Activated T-cell treated with anti-CD3 and anti-CD28 coated beads for 24 hours (primary cell): ENCODE data around the gene KIF4A.

Source experiments
- DNase-seq: peaks from one replicate; pipeline ENCODE4 v3.0.0-alpha.2; 2020; ENCODE audit warnings: low read depth

KIF4A gene

DNA sequence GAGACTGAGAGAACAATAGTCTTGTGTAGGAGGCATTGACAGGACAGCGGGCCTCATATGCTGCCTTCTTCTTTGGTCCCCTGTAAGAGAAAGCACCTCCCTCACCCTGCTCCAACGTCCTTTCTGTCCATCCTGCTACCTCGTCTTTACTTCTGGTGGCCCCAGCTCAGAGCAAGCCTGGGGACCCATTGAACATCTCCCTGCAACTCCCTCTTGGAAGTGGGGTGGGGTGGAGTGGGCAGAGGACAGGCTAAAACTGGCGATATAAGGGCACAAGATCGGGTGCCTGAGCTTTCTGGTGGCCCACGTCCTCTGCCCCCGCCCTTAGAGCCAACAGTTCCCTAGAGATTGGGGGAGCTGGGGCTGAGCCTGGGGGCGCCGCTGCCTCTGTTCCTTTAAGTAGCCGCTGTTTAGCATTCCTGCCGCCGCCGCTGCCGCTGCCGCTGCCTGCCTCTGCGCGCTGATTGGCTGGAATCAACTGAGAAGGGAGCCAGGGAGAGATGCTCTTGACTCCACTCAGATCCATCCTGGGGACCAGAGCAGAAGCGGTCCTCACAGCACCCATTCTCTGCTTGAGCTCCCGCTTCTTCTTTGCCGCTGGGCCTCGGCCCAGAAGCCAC, 154.5 kb downstream of the KIF4A start, which contains the start of gene DLG3:
DLG3 (plus strand) TSS at position 510 of the 620 bp plus-strand sequence. CDS start 367 bp downstream, outside the sequence.
- no peak for DNase-seq

DNA sequence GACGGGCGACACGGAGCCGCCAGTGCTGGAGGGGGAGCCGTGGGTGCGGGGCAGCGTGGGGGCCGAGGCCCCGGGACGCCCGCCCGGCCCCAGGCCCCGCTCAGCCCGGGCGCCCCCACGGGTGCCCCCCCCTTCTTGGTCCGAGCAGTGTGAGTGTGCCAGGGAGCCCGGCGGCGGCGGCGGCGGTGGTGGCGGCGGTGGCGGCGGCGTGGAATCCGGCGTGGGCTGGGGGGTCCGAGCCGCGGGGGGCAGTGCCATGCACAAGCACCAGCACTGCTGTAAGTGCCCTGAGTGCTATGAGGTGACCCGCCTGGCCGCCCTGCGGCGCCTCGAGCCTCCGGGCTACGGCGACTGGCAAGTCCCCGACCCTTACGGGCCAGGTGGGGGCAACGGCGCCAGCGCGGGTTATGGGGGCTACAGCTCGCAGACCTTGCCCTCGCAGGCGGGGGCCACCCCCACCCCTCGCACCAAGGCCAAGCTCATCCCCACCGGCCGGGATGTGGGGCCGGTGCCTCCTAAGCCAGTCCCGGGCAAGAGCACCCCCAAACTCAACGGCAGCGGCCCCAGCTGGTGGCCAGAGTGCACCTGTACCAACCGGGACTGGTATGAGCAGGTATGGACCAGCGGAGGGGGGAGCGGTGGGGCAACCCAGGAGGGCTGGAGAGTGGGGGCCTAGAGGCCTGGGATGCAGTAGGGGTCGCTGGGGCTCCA, 155.2 kb downstream of the KIF4A start:
- DNase-seq, result no peak

DNA sequence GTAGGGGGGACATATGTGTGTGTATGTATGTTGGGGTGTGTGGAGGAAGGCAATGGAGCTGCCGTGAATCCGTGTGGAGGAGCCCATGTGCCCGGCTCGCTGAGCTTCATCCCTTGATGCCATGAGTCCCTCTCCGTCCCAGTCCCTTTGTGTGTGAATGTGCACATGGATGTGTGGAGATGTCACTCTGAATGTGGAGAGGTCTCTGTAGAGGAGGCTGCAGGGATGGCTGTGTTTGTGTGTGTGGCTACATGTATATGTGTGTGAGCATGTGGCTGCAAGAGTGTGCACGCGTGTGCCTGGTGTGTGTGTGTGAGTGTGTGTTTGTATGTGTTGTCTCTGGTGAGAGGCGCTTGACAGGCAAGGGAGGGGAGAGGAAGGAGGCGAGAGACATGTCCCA, 156.0 kb downstream of the KIF4A start:
- DNase-seq, result no peak

DNA sequence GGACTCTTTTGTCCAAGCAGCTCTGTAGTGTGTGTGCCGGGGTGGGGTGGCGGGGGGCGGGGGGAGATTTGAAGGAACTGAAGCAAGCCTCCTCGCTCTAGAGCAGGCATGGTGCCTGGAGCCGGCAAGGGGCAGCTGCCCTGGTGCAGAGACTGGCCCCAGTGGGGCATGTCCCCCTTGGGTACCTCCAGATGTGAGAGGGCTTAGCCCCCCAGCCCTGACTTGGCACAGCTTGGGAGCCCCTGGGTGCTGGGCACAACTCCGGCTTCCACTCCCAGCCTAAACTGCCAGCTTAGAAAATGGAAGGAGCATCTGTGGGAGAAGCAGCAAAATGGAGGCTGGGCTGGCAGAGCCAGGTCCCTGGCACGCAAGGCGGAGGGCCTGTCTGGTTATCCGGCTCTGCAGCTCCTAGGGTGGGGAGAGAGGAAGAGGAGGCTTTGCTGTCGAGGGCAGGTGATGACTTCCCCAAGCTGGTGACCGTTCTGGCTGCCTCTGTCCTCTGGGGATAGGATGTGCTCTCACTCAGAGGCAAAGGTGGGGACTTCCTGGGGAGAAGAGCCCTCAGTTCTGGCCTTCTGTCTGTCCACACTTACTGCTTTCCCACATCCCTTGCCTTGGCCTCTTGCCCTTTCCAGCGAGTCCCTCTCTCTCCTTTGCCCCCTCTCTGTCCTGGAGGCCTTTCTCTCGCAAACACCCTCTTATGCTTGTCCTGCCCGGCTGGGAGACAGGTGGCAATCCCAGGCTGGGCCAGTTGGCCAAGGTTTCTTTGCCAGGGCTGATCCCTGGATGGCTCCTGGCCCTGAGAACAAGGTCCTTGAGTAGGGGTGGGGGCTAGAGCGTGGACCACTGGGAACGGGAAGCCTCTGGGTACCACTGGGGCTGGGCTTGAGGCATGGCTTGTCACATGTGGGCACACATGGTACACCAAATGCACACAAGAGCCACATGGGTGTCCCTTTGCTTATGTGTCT, 156.8 kb downstream of the KIF4A start:
- no peak for DNase-seq

DNA sequence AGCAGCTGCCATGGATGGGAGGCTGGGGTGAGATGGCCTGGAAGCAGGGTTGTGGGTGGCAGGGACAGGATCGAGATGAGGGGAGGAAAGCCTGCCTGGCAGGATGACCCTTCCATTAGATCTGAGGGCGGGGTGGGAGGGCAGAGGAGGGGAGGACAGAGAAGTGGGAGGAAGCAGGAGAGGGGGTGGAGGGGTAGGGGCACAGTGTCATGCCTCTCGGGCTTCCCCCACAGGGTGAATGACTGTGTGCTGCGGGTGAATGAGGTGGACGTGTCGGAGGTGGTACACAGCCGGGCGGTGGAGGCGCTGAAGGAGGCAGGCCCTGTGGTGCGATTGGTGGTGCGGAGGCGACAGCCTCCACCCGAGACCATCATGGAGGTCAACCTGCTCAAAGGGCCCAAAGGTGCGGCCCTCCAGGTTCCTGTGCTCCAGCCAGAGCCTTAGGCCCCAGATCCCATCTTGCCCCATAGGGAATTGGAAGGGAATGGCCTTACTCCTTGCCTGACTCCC, 159.6 kb downstream of the KIF4A start:
- DNase-seq, result no peak

DNA sequence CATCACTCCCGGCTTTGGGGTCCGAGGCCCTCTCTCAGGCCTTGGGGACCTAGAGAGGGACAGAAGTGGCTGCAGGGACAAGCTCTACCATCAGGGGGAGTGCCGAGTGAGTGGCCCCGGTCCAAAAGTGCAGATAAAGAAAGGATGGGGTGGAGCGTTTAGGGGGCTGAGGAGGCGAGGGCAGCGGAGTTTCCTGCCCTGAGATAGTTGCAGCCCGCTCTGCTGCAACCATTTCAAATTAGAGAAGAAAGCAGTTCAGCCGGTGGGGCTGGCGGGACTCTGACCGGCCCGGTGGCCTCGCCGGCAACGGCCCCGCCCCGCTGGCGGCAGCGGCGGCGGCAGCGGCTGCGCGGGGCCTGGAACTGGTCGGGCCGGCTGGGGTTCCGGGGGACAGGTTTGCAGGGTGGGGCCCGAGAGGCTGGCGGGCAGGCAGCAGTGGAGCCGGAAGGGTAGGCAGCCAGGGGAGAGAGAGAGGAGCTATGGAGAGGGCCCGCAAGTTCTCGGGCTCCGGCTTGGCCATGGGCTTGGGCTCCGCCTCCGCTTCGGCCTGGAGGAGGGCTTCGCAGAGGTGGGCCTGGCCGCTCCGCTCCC, 162.3 kb downstream of the KIF4A start:
- peak; percentile 36 for DNase-seq

DNA sequence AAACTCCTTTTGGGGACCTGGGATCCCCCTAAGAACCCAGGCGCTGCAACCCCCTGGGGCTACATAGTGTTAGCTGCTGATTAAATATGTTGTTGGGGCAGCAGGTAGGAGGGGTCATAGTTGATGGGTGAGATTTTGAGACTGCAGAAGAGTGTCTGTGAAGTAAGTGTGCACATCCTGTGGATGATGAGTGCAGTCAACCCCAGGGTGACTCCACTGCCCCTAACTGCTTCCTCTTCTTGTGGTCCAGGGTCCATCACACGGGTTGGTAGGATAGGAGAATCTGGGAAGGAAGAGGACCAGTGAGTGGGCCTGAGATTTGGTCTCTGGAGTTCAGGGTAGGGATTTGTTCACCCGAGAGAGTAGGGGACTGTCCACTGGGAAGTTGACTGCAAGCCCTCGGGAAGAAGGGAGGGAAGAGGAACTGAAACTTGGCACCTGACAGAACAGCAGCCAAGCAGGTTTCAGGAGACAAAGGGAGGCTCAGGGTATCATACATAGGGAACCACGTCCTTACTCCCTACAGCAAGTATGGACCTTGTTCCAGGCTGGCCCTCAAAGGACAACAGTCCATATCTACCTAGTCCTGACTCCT, 163.2 kb downstream of the KIF4A start:
- no peak for DNase-seq

DNA sequence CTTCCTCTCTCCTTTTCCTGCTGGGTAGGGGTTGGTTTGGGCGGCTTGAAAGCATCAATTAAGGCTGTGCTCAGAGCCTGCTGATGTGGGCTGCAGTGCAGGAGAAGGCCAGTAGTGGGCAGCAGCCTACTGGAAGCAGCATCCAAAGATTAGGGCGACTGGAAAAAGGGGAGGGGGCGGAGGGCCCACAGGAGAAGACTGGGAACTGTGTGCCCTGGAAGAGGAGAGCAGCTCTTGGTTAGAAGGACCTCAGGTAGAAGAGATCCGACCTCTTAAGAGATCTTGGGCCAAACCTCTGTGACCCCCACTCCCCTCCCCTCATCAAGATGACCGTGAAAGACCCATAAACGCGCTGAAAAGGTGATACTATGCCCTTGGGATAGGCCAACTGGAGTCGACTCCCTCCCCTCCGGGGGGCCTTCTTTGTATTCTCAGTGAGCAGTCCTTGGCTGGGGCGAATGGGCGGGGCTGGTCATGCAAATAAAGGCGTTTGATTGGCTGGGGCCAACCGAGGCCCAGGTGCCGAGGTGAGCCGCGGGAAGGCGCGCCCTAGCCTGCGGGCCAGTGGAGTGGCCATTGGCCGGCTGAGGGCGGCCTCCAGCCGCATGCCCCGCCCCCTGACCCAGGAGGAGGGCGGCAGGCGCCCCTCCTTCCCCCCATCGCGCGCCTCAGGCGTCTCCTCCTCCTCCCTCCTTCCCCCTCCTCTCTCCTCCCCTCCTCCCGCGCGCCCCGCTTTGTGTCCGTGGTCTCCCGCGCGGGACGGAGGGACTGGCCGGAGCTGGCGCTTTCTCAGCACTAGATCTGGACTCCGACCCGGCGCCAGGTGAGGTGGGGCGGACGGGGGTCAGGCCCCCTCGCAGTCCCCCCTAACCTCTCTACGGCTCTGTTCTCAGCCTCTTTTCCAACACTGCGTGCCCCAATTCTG, 164.8 kb downstream of the KIF4A start:
- DNase-seq, result peak; percentile 40

DNA sequence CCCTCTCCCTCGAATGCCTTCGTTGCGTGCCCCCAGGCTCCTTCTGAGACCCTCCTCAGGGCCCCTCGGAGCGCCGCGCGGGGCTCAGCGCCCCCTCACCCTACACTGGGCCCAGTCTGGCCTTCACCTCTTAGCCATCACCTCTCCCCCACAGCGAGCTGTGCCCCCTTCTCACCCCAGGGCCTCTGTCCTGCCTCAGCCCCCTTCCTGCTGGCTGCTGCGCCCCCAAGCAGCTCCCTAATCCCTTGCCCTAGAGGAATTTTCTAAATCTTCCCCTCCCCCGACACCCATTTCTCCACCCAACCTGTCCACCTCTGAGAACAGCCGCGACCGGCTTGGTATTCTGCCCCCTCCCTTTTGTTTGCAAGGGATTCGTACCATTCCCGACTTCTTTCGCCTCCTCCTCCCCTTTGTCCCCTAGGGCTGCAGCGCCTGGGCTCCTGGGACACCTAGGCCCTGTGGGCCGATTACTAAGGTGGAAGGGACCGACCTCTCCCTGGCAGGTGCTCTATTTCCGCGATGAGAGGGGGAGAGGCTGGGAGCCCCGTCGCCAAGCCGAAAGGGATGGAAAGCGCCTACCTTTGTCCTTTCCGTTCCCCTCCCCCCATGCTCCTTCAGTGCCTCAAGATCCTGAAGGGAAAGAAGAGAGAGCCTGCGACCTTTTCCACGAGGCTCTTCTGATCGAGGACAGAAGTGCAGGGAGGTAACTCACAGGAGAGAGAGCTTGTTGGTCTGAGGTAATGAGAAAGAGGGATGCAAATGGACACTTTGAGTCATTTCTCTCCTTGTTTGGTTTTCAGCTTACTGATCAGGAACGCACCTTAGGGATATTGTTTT, 165.7 kb downstream of the KIF4A start:
- no peak for DNase-seq

DNA sequence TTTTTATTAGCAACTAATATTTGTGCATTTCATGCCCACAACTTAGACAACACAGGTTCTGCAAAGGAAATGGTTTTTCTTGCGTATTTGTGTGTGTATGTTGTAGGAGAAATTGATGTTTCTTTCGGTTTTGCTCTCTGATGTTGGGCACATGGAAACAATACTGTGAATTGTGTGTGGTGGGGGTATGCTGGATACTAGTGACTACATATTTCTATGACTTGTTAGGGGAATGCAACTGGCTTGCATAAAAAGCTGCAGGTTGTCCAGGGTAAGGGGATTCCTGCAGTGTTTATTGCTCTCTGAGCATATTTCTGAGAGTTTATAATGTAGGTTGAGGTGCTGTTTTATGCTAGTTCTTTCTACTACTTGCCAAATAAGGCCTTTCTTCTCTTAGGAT, 166.4 kb downstream of the KIF4A start:
- no peak for DNase-seq

DNA sequence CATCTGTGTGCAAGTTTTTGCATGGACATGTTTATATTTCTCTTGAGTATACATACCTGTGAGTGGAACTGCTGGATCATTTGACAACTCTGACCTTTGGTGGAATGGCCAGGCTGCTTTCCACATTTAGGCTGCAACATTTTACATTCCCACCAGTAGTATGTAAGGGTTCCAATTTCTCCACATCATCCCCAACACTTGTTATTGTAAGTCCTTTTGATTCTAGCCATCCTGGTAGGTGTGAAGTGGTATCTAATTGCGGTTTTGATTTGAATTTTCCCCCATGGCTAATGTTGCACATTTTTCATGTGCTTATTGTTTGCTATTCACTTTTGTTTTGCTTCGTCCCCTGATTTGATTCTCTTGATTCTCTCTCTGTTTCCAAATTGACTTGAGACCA, 171.1 kb downstream of the KIF4A start:
- DNase-seq, result no peak

DNA sequence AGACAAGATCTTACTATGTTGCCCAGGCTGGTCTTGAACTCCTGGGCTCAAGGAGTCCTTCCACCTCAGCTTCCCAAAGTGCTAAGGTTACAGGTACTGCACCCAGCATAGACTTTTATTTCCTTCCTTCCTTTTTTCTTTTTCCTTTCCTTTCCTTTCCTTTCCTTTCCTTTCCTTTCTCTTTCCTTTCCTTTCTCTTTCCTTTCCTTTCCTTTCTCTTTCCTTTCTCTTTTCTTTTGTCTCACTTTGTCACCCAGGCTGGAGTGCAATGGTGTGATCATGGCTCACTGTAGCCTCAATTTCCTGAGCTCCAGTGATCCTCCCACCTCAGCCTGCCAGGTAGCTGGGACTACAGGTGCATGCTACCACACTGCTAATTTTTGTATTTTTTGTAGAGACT, 174.1 kb downstream of the KIF4A start:
- DNase-seq, result no peak

DNA sequence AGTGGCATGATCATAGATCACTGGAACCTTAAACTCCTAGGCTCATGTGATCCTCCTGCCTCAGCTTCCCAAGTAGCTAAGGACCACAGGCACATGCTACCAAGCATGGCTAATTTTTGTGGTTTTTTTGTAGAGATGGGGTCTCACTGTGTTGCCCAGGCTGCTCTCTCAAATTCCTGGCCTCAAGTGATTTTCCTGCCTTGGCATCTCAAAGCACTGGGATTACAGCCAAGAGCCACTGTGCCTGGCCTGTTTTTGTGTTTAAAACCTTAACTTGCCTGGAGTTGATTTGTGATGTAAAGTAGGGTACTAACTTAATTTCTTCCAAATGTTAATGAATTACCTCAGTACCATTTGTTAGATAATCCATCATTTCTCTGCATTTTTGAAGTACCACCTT, 177.1 kb downstream of the KIF4A start:
- DNase-seq, result no peak

DNA sequence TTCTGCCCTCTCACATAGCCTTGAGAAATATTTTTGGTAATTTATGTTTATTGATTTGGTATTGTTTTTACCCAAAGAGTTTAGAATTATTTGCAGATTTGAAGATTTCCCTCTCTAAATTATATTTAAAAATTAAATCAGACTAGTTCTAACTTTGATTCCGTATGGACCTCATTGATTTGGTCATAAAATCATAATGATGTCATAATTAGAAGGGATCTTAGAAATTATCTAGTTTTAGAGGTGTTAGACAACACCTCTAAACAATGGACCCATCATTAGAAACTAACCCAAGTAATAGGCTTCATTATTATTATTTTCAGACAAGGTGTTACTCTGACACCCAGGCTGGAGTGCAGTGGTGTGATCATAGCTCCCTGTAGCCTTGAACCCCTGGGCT, 178.8 kb downstream of the KIF4A start:
- DNase-seq, result no peak
